Activated B cell treated with CpG ODN at 0.5 μM for 24 hours (primary cell): ENCODE data around the gene PATL1. TPM values are rescaled to one million over a fixed set of nuclear protein-coding genes. Genes with fewer than 3 reads are reported as not detected.
A peak's percentile ranks its signal among the peaks of the same experiment; 100 is the strongest.

Experiments used
- ATAC-seq: fragments of 200-7000 bp; cut with Tn5 transposase; one replicate; pipeline ENCODE4 v1.10.0; 2021; ENCODE audit warnings: low read depth, mild to moderate bottlenecking, moderate library complexity
- CTCF ChIA-PET: fragments of 350-600 bp; sonication (Branson Sonifier 250); formaldehyde crosslinking; loops from one replicate; lab custom pipeline; 2021; ENCODE audit warnings: antibody characterized with exemption; lab: Charles Lee
- POLR2A ChIA-PET: fragments of 350-600 bp; sonication (Branson Sonifier 250); formaldehyde crosslinking; loops from one replicate; lab custom pipeline; 2021; ENCODE audit warnings: antibody characterized with exemption; lab: Charles Lee
- DNase-seq: peaks from one replicate; pipeline ENCODE4 v3.0.0; 2022
- H3K27ac Mint-ChIP-seq: one replicate; pipeline ENCODE4 v1.8.0; 2020; ENCODE audit warnings: mixed read lengths
- H3K27me3 Mint-ChIP-seq: one replicate; pipeline ENCODE4 v1.8.0; 2021; ENCODE audit warnings: mixed read lengths
- H3K36me3 Mint-ChIP-seq: one replicate; pipeline ENCODE4 v1.8.0; 2021; ENCODE audit warnings: low read depth, mixed read lengths
- H3K4me1 Mint-ChIP-seq: one replicate; pipeline ENCODE4 v1.8.0; 2021; ENCODE audit warnings: mixed read lengths
- H3K4me3 Mint-ChIP-seq: one replicate; pipeline ENCODE4 v1.8.0; 2020; ENCODE audit warnings: mild to moderate bottlenecking, mixed read lengths
- H3K9me3 Mint-ChIP-seq: one replicate; pipeline ENCODE4 v1.8.0; 2020; ENCODE audit warnings: mixed read lengths
- CTCF ChIP-seq: fragments of 200-600 bp; IDR thresholded peaks from one replicate; pipeline ENCODE4 v1.8.0; 2022; ENCODE audit warnings: antibody characterized with exemption, mild to moderate bottlenecking
- intact Hi-C: fragments of 100-400 bp; cut with micrococcal nuclease; formaldehyde crosslinking; loops from one replicate; pipeline ENCODE4 v1.15.1; 2024
- total RNA-seq: library from RNA; stranded (reverse); gene quantifications from 2 replicates; pipeline ENCODE4 v1.2.3, GENCODE V29; 2022

The PATL1 gene
- total RNA-seq, 1 donor from 2014 or later: 45.1 TPM

DNA sequence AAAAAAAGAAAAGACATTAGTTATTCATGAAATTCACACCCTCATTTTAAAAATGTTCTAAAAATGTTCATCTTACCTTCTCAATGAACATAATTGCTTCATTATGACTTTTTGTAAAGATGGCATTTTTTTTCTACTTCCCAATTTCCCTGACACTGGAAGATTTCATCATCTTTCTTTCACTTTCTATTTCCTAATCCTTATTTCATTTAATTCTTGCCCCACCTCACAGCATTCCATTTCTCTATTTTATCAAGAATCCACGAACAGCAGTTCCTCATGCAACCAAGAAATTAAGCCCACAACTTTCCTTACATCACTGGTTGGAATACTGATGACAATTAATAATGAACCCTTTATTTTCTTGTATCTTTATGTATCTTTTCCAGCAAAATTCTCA, 1.9 kb downstream of the PATL1 start:
- Mint-ChIP-seq H3K9me3 (no peaks in the 10 kb centered on the region), H3K36me3 (peaks cover 47% of the 10 kb centered on the region), H3K4me3 (peak overlapping the region; percentile 36), H3K27ac (peak overlapping the region; percentile 13), H3K4me1 (peaks cover 31% of the 10 kb centered on the region), H3K27me3 (no peaks in the 10 kb centered on the region)
- POLR2A ChIA-PET: no interaction called here
- intact Hi-C loops: loop anchor here (5.0 kb wide), 1 partner anchor 525 kb away; the partner anchor contains the start of gene FAM111A
- ATAC-seq: no peak
- CTCF ChIA-PET: no interaction called here
- no peak for TF ChIP-seq CTCF
- no peak for DNase-seq

DNA sequence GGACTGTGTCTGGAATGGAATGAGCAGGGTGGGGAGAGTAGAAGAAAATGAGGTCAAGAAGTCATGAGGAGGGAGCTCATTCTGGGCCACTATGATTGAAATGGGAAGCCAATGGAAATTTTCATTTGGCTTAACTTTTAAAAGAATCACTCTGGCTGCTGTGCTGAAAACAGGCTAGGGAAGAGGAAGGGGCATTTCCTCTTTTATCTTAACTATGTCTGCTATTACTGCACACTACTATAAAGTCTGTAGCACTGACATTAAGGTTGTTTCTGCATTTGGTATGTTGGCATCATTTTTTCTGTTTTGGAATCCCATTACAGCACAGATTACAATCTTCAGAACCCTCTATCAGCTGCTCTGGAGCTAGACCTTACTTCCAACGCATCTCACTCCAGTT, 8.2 kb downstream of the PATL1 start:
- Mint-ChIP-seq H3K36me3 (peaks cover 74% of the 10 kb centered on the region), H3K27me3 (no peaks in the 10 kb centered on the region), H3K4me1 (peaks cover 29% of the 10 kb centered on the region), H3K9me3 (no peaks in the 10 kb centered on the region), H3K4me3 (peak overlapping the region; percentile 44), H3K27ac (peak overlapping the region; percentile 77)
- ChIA-PET POLR2A (interaction anchor here (0.7 to 0.9 kb wide), 2 partner anchors 9 to 100 kb away, joined by 3 to 5 read pairs; partner anchors contain the start of gene PATL1), CTCF (no interaction called here)
- intact Hi-C loops: no loop called here
- no peak for DNase-seq
- no peak for TF ChIP-seq CTCF
- ATAC-seq: peak; percentile 67

GRCh38 chr11:59659981-59660380, 8.9 kb downstream of the PATL1 start:
- ChIA-PET CTCF (no interaction called here), POLR2A (interaction anchor here (0.7 to 1.7 kb wide), 2 partner anchors 9 to 99 kb away, joined by 3 to 5 read pairs; partner anchors contain the start of gene PATL1)
- ATAC-seq: no peak
- intact Hi-C loops: no loop called here
- no peaks in the 10 kb centered on the region for H3K27me3 Mint-ChIP-seq
- H3K9me3 Mint-ChIP-seq: no peaks in the 10 kb centered on the region
- no peak for DNase-seq
- TF ChIP-seq CTCF: no peak
- H3K27ac Mint-ChIP-seq: peak overlapping the region; percentile 77
- peak overlapping the region; percentile 44 for H3K4me3 Mint-ChIP-seq
- H3K4me1 Mint-ChIP-seq: peaks cover 29% of the 10 kb centered on the region
- H3K36me3 Mint-ChIP-seq: peaks cover 74% of the 10 kb centered on the region

DNA sequence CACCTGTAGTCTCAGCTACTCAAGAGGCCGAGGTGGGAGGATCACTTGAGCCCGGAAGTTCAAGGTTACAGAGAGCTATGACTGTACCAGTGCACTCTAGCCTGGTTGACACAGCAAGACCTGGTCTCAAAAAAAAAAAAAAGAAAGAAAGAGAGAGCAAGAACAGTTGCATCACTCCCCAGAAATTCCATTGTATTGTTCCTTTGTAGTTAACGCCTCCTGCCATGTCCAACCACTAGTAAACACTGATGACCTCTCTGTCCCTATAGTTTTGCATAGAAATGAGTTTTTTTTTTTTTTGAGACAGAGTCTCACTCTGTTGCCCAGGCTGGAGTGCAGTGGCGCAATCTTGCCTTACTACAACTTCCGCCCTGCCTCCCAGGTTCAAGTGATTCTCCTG, 10.8 kb downstream of the PATL1 start:
- DNase-seq (no peak), ATAC-seq (no peak)
- Mint-ChIP-seq H3K4me3 (no peak overlapping the region), H3K27me3 (no peaks in the 10 kb centered on the region), H3K36me3 (peaks cover 80% of the 10 kb centered on the region), H3K27ac (no peak overlapping the region), H3K9me3 (no peaks in the 10 kb centered on the region), H3K4me1 (peaks cover 25% of the 10 kb centered on the region)
- intact Hi-C loops: no loop called here
- TF ChIP-seq CTCF: no peak
- ChIA-PET CTCF (no interaction called here), POLR2A (interaction anchor here (1.7 kb wide), 1 partner anchor 11 kb away, joined by 5 read pairs; the partner anchor contains the start of gene PATL1)

DNA sequence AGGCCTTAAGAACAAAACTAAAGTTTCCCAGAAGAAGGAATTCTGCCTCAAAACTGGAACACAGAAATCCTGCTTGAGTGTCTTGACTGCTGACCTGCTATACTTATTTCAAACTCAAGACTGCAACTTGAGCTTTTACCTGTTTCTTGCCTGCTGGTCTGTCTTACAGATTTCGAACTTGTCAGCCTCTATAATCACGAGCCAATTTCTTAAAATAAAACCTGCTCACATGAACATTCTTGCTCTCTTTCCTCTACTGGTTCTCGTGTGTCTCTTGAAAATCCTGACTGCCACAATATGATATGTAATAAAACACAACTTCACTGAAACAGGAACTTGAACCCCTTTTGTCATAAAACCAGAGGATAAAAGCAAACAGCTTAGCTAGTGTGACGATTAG, 13.9 kb downstream of the PATL1 start:
- no peak for ATAC-seq
- H3K4me3 Mint-ChIP-seq: no peak overlapping the region
- ChIA-PET POLR2A (no interaction called here), CTCF (interaction anchor here (0.6 kb wide), 1 partner anchor 132 kb away, joined by 3 read pairs; no protein-coding TSS in a partner anchor)
- no peaks in the 10 kb centered on the region for H3K9me3 Mint-ChIP-seq
- peaks cover 89% of the 10 kb centered on the region for H3K36me3 Mint-ChIP-seq
- TF ChIP-seq CTCF: no peak
- DNase-seq: no peak
- peaks cover 9% of the 10 kb centered on the region for H3K4me1 Mint-ChIP-seq
- intact Hi-C loops: no loop called here
- H3K27me3 Mint-ChIP-seq: no peaks in the 10 kb centered on the region
- no peak overlapping the region for H3K27ac Mint-ChIP-seq
